ENCODE data around the gene ADD3. TPM values are rescaled to one million over a fixed set of nuclear protein-coding genes. Genes with fewer than 3 reads are reported as not detected.

ADD3 gene
- total and polyA plus RNA-seq, 2 experiments from 2014 or later = 96.9 to 114 TPM

DNA sequence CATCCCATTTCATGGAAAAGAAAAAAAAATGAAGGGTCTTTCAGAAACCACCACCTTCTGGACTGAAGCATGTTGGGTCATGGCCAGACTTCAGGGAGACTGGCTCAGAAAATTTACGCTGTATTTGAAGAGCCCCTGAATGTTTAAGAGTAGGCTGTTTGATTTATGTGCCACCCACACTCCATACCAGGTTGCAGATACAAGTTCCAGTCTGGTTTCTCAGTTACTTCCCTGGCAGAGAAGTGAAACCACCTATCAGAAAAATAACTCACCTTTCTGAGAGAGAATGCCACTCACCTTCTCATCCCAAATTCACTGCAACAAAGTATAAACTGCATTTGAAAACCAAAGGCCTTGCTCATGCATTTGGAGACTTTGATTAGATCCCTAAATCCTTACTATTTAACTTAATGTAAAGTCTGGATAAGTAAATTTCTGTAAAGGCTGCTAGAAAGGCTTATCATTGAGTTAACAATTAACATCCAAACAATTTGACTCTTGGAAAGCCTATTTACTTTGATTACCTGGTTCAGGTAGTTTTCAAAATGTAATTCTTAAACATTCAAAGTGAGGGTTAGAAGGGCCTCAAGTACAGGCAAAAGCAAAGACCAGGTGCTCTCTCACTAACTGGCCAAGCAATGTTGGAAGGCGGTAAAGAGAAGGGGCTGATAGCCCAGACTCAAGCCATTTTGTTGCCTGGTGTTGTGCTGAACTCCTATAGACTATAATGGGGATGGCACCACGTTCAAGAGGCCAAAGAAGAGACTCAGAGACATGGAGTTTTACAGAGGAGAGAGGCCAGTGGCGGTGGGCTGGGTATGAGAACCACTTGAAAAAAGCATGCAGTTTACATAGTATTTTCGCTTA is 12.8 kb upstream of the ADD3 start:
- Histone ChIP-seq H3K36me3 (no peaks in the 10 kb centered on the region), H3K27ac (no peak overlapping the region), H3K4me3 (no peak overlapping the region), H3K9me3 (ENCODE audit: low read depth) (no peaks in the 10 kb centered on the region), H3K27me3 (no peaks in the 10 kb centered on the region), H3K4me1 (ENCODE audit: low read depth) (peaks cover 3% of the 10 kb centered on the region)
- DNase-seq (ENCODE audit: low read depth in 1 of 2, low spot score in 1 of 2) = no peak
- TF ChIP-seq CTCF (IDR thresholded peaks at IDR 0.05; ENCODE audit: low read depth, low read length) = no peak

DNA sequence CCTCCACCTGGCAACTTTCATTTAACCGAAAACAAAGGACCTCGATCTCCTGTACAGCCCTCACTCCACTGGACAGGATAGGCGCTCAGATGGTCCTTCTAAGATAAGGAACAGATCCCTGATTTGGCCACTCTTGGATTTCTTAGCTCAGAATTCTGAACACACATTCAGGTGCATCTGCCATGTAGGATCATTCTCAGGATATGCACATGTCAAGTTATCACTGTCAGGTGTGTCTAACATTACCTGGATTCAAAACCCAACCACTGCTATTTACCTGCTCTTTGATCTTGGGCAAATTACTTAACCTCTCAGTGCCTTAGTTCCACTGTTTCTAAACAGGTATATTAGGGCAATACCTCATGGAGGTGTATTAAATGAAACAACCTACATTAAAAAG is 12.2 kb upstream of the ADD3 start:
- no peaks in the 10 kb centered on the region for H3K36me3 ChIP-seq
- H3K27ac ChIP-seq = no peak overlapping the region
- H3K27me3 ChIP-seq = no peaks in the 10 kb centered on the region
- H3K9me3 ChIP-seq (ENCODE audit: low read depth) = no peaks in the 10 kb centered on the region
- H3K4me3 ChIP-seq = no peak overlapping the region
- no peak for DNase-seq (ENCODE audit: low read depth in 1 of 2, low spot score in 1 of 2)
- no peak for TF ChIP-seq CTCF (IDR thresholded peaks at IDR 0.05; ENCODE audit: low read depth, low read length)
- peaks cover 3% of the 10 kb centered on the region for H3K4me1 ChIP-seq (ENCODE audit: low read depth)

- DNase-seq (ENCODE audit: low read depth in 1 of 2, low spot score in 1 of 2) = no peak
- no peaks in the 10 kb centered on the region for H3K9me3 ChIP-seq (ENCODE audit: low read depth)
- no peak for TF ChIP-seq CTCF (IDR thresholded peaks at IDR 0.05; ENCODE audit: low read depth, low read length)
- H3K27ac ChIP-seq = no peak overlapping the region
- H3K4me1 ChIP-seq (ENCODE audit: low read depth) = peaks cover 3% of the 10 kb centered on the region
- H3K4me3 ChIP-seq = no peak overlapping the region
- no peaks in the 10 kb centered on the region for H3K27me3 ChIP-seq
- no peaks in the 10 kb centered on the region for H3K36me3 ChIP-seq
These were observed 11.6 kb upstream of the ADD3 start for GRCh38 chr10:109996225-109996624.

GRCh38 chr10:109996766-109997171 is 11.0 kb upstream of the ADD3 start:
- no peak overlapping the region for H3K4me3 ChIP-seq
- no peaks in the 10 kb centered on the region for H3K36me3 ChIP-seq
- H3K4me1 ChIP-seq (ENCODE audit: low read depth) = peaks cover 3% of the 10 kb centered on the region
- no peaks in the 10 kb centered on the region for H3K9me3 ChIP-seq (ENCODE audit: low read depth)
- no peak for DNase-seq (ENCODE audit: low read depth in 1 of 2, low spot score in 1 of 2)
- TF ChIP-seq CTCF (IDR thresholded peaks at IDR 0.05; ENCODE audit: low read depth, low read length) = no peak
- no peak overlapping the region for H3K27ac ChIP-seq
- H3K27me3 ChIP-seq = no peaks in the 10 kb centered on the region

DNA sequence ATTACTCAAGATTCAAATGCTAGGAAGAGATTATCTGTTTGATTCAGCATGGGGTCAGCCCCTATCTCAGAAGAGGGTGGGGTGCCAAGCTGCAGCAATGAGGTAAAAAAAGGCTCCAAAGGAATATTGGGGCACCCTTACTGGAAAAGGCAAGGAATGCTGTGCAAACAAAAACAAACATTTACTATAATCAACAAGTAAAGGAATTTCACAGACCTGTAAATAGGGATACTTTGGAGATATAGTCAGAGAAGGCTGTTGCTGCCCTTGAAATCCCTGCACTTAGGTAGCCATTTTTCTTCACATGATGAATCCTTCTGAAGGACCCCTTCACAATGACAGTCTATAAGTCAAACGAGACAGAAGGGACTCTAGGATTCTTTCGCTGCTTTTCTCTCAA is 10.6 kb upstream of the ADD3 start:
- Histone ChIP-seq H3K27me3 (no peaks in the 10 kb centered on the region), H3K27ac (no peak overlapping the region), H3K36me3 (no peaks in the 10 kb centered on the region), H3K4me3 (no peak overlapping the region), H3K4me1 (ENCODE audit: low read depth) (peaks cover 3% of the 10 kb centered on the region), H3K9me3 (ENCODE audit: low read depth) (no peaks in the 10 kb centered on the region)
- TF ChIP-seq CTCF (IDR thresholded peaks at IDR 0.05; ENCODE audit: low read depth, low read length) = no peak
- DNase-seq (ENCODE audit: low read depth in 1 of 2, low spot score in 1 of 2) = no peak

All from cardiac muscle cell (in vitro differentiated cells and primary cell).